Measurements from ENCODE around the gene ID1.
A peak's percentile ranks its signal among the peaks of the same experiment; 100 is the strongest.
"Not testable (repeated sequence)": the region's sequence is repeated elsewhere in the genome, so short reads cannot be mapped to it uniquely, and the experiment has no call there.

ID1 gene

GRCh38 chr20:31602779-31603441, 2.2 kb upstream of the ID1 start:
- peak; percentile 35 for DNase-seq

- DNase-seq, result peak; percentile 72
These were observed 1.1 kb upstream of the ID1 start for GRCh38 chr20:31603822-31604566.

DNA sequence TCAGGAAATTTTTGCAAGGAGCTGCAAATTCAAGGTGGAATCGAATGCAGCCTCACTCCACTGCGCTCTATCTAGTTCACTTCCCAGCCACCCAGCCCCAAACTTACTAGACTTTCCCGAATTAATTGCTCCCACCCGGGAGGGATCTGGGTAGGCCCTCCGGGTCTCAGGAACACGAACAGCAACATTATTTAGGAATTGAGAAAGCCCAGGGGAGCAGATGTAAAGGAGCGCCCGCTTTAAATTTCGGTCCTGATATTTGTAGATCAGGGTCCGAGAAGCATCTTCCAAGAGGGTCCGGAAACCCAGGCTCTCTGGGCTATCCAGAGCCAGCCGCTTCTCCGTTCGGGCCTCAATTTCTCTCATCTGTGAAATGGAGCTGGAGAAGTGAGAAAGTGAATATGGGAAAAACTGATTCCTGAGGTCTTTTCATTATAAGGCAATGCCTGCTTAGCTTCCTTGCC, 490 bp upstream of the ID1 start:
- DNase-seq, result no peak

GRCh38 chr20:31605902-31606803, 1.1 kb downstream of the ID1 start:
- no peak for DNase-seq

- no peak for DNase-seq
These were observed 1.9 kb downstream of the ID1 start for GRCh38 chr20:31606804-31607639.

DNA sequence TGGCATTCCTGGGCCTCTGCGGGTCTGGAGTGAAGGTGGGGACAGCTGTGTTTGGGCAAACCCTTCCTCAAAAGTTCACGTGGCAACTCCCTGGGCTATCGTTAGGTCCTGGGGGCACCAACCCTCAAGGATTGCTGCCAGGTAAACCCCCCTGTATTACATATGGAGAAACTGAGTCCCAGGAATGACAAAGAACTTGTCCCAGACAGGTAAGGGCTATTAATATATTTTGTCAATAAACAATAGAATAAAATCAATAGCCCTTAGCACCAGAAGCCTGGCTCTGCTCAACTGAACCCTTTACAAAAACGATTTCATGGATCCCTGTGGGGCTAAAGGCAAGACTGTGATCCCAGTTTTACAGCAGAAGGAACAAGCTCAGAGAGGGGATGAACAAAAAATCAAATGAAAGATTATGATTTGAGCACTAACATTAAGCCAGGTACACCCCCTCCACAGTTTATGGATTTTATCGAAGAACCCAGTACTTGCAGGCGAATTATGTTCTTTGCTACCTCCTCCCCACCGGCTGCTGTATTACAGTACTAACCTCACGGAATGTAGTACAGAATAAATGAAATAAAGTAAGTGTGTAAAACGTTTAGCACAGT, 2.7 kb downstream of the ID1 start:
- no peak for DNase-seq

DNA sequence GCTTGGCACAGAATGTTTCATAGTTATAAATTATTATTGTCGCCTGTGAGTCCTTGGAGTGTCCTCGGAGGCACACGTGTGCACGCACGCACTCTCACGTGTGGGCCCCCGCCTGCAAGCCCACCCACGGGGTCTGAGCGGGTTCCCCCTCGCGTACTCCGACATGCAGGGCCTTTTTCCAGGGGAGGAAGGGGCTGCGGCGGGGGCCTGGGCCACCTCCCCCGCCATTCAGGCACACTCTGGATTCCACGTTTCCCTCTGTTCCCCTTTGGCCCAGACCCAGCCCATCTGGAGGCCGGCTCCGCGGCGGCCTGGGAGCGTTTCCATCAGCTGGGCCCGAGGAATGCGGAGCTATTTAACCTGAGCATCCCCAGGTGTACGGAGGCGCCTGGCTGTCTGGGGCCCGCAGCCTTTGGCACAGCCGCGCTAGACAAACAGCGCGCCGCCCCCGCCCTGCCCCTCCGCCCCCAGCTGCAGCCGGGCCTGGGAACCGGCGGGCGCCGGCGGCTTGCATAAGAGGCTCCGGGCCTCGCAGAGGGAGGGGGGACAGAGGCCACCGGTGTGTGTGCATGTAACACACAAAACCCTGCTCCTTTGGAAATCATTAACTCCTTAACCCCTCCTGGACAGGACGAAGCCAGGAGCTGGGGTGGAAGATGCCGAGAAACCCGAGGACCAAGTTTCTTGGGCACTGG, 3.3 kb downstream of the ID1 start:
- DNase-seq, result no peak

- not testable (repeated sequence) for DNase-seq
These were observed 7.2 kb downstream of the ID1 start for GRCh38 chr20:31612271-31612640.

DNA sequence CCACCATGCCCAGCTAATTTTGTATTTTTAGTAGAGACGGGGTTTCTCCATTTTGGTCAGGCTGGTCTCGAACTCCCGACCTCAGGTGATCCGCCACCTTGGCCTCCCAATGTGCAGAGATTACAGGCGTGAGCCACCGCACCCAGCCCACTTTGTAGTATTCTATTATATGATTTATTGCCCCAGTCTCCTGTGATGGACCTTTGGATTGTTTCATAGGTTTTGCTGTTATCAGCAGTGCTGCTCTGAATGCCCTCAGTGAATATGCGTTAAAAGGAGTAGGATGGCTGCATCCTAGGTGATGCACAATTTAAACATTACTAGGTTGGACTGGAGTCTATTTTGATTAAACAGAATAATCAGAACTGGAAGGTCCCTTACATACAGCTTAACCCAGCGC, 10.3 kb downstream of the ID1 start:
- no peak for DNase-seq

DNA sequence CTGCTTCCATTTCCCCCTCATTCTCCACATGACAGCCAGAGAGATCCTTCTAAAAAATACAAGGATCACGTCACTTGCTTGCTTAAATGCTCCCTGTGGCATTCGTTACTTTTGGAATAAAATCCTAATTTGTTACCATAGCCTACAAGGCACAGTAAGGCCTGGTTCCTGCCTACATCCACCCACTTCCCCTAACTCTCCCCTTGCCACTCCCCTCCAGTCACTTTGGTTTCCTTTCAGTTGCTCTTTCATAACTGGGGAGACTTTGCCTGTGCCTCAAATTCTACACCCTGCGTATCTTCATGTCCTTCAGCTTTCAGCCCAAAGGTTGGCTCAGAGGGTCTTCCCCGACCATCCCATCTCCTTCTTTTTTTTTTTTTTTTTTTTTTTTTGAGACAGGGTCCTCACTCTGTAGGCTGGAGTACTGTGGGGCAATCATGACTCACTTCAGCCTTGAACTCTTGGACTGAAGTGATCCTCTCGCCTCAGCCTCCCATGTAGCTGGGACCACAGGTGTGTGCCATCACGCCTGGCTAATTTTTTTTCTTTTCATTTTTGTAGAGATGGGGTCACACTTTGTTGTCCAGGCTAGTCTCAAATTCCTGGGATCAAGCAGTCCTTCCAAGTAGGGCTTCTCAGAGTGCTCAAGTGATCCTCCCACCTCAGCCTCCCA, 12.5 kb downstream of the ID1 start:
- DNase-seq, result no peak

GRCh38 chr20:31620246-31620645, 15.2 kb downstream of the ID1 start:
- no peak for DNase-seq

DNA sequence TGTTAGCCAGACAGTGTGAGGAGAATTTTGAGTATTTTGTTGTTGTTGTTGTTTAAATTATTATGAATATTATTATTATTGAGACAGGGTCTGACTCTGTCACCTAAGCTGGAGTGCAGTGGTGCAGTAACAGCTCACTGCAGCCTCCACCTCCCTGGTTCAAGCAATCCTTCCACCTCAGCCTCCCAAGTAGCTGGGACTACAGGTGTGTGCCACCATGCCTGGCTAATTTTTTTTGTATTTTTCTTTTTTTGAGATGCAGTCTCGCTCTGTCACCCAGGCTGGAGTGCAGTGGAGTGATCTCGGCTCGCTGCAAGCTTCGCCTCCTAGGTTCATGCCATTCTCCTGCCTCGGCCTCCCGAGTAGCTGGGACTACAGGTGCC, 18.0 kb downstream of the ID1 start:
- not testable (repeated sequence) for DNase-seq

GRCh38 chr20:31626534-31626933, 21.4 kb downstream of the ID1 start:
- not testable (repeated sequence) for DNase-seq

- not testable (repeated sequence) for DNase-seq
These were observed 23.0 kb downstream of the ID1 start for GRCh38 chr20:31628057-31628456.

- DNase-seq, result no peak
These were observed 25.2 kb downstream of the ID1 start for GRCh38 chr20:31630187-31630790.

GRCh38 chr20:31632548-31633338, 27.7 kb downstream of the ID1 start:
- DNase-seq, result no peak

DNA sequence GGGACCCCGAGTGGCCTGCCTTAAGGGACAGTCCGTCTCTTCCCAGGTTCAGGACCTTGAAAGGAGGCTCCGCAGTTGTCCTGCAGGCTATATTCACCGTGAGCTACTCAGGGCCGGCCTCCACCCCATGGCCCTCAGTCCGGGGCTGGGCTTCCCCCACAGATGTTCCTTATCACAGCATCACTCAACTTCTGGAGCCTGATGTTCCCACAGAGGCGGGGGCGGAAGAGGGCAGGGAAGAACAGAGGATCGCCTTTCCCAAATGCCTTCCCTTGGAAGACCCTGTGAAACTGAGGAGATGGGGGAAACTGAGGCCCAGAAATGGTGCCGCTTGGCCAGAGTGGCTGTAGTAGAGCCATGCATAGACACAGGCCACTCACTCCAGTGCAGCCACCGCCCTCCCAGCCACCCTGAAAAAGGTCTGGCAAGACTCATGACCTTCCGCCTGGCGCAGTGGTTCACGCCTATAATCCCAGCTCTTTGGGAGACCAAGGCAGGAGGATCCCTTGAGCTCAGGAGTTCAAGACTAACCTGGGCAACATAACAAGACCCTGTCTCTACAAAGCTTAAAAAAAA, 28.3 kb downstream of the ID1 start:
- DNase-seq, result no peak

GRCh38 chr20:31637660-31638059, 32.6 kb downstream of the ID1 start, which contains the start of gene COX4I2:
COX4I2 (plus strand) TSS chr20:31637912; CDS start chr20:31639018, 1,106 bp downstream.
- no peak for DNase-seq

GRCh38 chr20:31638317-31638716, 33.2 kb downstream of the ID1 start:
- DNase-seq, result no peak

Data from activated gamma-delta T cell treated with Interleukin-2 at 50 U/mL for 16 hours (primary cell).